ENCODE data around the gene ZDHHC17. TPM values are rescaled to one million over a fixed set of nuclear protein-coding genes. Genes with fewer than 3 reads are reported as not detected.
A peak's percentile ranks its signal among the peaks of the same experiment; 100 is the strongest.
"Not testable (repeated sequence)": the region's sequence is repeated elsewhere in the genome, so short reads cannot be mapped to it uniquely, and the experiment has no call there.

Gene ZDHHC17, protein sequence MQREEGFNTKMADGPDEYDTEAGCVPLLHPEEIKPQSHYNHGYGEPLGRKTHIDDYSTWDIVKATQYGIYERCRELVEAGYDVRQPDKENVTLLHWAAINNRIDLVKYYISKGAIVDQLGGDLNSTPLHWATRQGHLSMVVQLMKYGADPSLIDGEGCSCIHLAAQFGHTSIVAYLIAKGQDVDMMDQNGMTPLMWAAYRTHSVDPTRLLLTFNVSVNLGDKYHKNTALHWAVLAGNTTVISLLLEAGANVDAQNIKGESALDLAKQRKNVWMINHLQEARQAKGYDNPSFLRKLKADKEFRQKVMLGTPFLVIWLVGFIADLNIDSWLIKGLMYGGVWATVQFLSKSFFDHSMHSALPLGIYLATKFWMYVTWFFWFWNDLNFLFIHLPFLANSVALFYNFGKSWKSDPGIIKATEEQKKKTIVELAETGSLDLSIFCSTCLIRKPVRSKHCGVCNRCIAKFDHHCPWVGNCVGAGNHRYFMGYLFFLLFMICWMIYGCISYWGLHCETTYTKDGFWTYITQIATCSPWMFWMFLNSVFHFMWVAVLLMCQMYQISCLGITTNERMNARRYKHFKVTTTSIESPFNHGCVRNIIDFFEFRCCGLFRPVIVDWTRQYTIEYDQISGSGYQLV
- total RNA-seq = 10 to 100 TPM; 31.7 to 37.4 TPM

DNA sequence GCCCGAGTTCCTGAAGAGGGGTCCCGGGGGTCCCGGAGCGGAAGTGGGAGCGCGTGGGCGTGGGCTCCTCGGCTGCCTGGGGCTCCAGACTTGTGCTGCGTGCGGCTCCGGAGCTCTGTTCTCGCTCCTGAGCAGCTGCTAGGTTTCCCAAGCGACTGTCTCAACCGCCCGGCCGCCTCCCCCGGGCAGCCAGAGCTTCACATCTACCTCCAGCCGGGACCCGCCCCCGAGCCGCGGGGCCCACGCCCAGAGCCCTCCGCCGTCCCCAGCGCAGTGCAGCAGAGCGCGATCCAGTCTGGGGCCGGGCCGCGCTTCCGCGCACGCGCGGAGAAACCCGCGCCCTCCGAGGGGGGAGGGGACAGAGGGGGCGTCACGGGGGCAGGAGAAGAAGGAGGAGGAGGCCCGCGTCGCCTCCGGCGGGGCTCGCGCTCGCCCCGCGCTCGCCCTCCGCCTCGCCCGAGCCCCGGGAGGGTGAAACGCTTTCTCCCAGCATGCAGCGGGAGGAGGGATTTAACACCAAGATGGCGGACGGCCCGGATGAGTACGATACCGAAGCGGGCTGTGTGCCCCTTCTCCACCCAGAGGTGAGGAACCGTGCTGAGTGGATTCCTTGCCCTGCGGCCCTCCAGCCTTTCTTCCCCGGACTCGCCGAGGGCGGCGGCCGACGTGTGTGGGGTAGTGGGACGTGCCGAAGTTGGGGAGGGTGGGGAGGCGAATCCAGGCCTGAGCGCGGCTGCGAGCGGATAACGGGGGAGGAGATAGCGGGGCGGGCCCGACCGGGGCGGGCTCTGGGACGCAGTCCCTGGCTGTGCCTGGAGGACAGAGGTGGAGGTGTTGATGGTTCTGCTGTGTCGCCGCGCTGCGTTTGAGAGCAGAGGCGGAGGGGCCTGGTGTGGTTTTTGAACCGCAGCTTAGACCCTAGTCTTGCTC lies at the start of gene ZDHHC17:
TSS of gene ZDHHC17 (plus strand) at position 370 of the 930 bp plus-strand sequence. CDS start at position 492, 122 bp downstream.
- Mint-ChIP-seq H3K27me3 (peaks cover 7% of the 10 kb centered on the region), H3K4me1 (peaks cover 21% of the 10 kb centered on the region), H3K27ac (peak within 1 kb of the TSS; percentile 97), H3K36me3 (no peaks in the 10 kb centered on the region), H3K4me3 (peak within 1 kb of the TSS; percentile 97), H3K9me3 (no peaks in the 10 kb centered on the region)
- DNase-seq = peak; percentile 96
- ATAC-seq (ENCODE audit: low read depth) = peak; percentile 91
- POLR2A ChIA-PET = interaction anchor here (0.6 to 1.1 kb wide), 8 partner anchors 8 to 716 kb away, joined by 3 to 7 read pairs (median 3); partner anchors contain the start of gene OSBPL8

DNA sequence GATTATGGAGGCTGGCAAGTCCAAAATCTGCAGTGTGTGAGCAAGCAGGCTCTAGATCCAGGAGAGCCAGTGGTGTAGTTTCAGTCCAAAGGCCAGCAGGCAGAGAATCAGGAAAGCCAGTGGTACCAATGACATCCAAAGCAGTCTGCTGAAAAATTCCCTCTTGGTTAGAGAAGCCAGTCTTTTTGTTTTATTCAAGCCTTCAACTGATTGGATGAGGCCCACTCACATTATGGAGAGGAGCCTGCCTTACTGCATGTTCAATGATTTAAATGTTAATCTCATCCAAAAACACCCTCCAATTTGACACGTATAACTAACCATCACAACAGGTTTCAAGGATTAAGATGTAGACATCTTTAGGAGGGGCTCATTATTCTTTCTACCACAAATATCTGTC lies 49.5 kb upstream of the ZDHHC17 start:
- no peaks in the 10 kb centered on the region for H3K4me1 Mint-ChIP-seq
- DNase-seq (no peak), ATAC-seq (ENCODE audit: low read depth) (no peak)
- H3K9me3 Mint-ChIP-seq = no peaks in the 10 kb centered on the region
- no peak overlapping the region for H3K4me3 Mint-ChIP-seq
- H3K36me3 Mint-ChIP-seq = no peaks in the 10 kb centered on the region
- no peak overlapping the region for H3K27ac Mint-ChIP-seq
- POLR2A ChIA-PET = no interaction called here
- H3K27me3 Mint-ChIP-seq = no peaks in the 10 kb centered on the region

DNA sequence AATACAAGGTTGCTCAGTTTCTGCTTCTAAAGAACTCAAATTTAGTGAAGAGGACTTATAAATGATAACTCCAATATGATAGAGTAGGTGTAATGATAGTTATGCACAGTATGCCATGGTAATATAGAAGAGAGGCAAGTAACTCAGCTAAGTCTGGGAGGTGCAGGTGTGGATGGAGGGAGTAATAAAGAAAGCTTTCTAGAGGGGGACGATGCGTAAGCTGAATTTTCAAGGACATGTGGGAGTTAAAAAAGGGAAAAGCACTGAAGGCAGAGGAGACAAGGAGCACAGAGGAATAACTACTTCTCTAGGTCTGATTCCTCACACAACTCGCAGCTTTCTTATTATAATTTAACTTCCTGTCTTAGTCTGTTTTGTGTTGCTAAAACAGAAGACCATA lies 49.1 kb upstream of the ZDHHC17 start:
- H3K27ac Mint-ChIP-seq = no peak overlapping the region
- H3K27me3 Mint-ChIP-seq = no peaks in the 10 kb centered on the region
- POLR2A ChIA-PET = no interaction called here
- no peaks in the 10 kb centered on the region for H3K9me3 Mint-ChIP-seq
- no peak overlapping the region for H3K4me3 Mint-ChIP-seq
- H3K36me3 Mint-ChIP-seq = no peaks in the 10 kb centered on the region
- H3K4me1 Mint-ChIP-seq = no peaks in the 10 kb centered on the region
- ATAC-seq (ENCODE audit: low read depth) (no peak), DNase-seq (no peak)

DNA sequence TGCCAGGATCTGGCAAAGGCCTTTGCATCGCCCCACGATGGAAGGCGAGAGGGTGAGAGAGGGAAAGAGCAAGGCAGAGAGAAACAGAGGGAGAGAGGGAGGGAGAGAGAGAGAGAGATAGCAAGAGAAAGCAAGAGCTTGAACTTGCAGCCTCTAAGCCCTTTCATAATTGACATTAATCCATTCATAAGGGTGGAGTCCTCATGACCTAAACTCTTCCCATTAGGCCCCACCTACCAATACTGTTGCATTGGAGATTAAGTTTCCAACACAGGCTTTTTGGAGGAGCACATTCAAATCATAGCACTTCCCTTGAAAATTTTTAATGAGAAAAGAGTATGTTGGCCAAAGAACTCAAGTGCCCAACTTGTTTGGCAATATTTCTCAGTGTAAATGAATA lies 48.6 kb upstream of the ZDHHC17 start:
- DNase-seq = no peak
- Mint-ChIP-seq H3K36me3 (no peaks in the 10 kb centered on the region), H3K4me3 (no peak overlapping the region), H3K27ac (no peak overlapping the region), H3K4me1 (no peaks in the 10 kb centered on the region), H3K9me3 (no peaks in the 10 kb centered on the region), H3K27me3 (no peaks in the 10 kb centered on the region)
- POLR2A ChIA-PET = no interaction called here
- ATAC-seq (ENCODE audit: low read depth) = no peak

DNA sequence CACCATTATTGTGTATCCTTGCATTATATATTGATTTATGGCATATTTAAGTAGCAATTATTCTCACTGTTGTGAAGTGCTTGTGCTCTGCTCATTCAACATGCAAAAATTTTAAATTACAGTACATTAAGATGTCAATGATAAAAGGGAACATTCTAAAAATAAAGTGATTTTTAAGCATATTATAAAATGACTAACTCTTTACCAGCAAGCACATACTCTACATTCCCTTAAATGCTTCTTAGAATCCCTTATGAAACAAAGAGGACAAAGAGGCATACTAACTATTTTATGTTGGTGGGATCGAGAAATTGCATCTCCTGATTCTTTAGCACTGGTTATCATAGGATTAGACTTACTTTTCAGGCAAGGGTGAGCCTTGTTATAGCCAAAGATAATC lies 46.6 kb upstream of the ZDHHC17 start:
- H3K4me3 Mint-ChIP-seq = no peak overlapping the region
- no peaks in the 10 kb centered on the region for H3K9me3 Mint-ChIP-seq
- peaks cover 3% of the 10 kb centered on the region for H3K27me3 Mint-ChIP-seq
- POLR2A ChIA-PET = interaction anchor here (0.6 kb wide), 1 partner anchor 46 kb away, joined by 5 read pairs; no protein-coding TSS in a partner anchor
- ATAC-seq (ENCODE audit: low read depth) (no peak), DNase-seq (no peak)
- H3K4me1 Mint-ChIP-seq = no peaks in the 10 kb centered on the region
- H3K27ac Mint-ChIP-seq = no peak overlapping the region
- no peaks in the 10 kb centered on the region for H3K36me3 Mint-ChIP-seq

DNA sequence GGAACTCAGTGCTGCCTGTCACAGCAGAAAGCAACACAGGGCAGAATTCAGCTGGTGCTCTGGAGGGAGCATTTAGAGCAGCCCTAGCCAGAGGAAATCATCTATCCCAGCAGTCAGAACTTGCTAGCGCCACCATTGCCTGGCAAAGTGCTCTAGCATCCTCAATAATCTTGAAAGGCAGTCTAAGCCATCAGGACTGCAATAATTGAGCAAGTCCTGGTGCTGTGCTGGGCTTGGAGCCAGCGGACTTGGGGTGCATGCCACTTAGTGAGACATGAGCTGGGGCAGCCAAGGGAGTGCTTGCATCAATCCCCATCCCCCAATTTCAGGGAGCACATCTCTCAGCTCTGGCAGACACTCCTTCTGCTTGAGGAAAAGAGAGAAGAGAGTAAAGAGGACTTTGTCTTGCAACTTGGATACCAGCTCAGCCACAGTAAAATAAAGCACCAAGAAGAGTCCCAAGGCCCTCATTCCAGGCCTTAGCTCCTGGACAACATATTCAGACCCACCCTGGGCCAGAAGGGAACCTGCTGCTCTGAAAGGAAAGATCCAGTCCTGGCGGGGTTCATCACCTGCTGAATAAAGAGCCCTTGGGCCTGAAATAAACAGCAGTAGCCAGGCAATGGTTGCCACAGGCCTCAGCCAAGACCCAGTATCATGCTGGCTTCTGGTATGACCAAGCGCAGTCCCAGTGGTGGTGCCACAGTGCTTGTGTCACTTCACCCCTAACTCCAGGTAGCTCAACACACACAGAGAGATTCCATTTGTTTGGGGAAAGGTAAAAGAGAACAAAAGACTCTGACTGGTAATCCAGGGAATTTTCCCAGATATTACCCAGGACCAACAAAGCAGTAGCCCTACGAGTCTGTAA lies 44.5 kb upstream of the ZDHHC17 start:
- no peak for ATAC-seq (ENCODE audit: low read depth)
- Mint-ChIP-seq H3K27me3 (peaks cover 3% of the 10 kb centered on the region), H3K27ac (no peak overlapping the region), H3K4me3 (no peak overlapping the region), H3K4me1 (no peaks in the 10 kb centered on the region), H3K36me3 (no peaks in the 10 kb centered on the region), H3K9me3 (no peaks in the 10 kb centered on the region)
- DNase-seq = no peak
- POLR2A ChIA-PET = no interaction called here

DNA sequence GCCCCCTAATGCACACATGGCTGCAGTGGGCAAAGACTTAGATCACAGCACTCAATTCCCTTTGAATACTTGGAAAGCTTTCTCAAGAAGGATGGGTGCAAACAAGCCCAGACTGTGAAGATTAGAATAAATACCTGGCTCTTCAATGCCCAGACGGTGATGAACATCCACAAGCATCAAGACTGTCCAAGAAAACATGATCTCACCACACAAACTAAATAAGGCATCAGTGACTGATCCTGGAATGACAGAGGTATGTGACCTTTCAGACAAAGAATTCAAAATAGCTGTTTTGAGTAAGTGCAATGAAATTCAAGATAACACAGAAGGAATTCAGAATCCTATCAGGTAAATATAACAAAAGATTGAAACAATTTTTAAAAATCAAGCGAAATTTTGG lies 43.8 kb upstream of the ZDHHC17 start:
- no peak for DNase-seq
- H3K9me3 Mint-ChIP-seq = no peaks in the 10 kb centered on the region
- POLR2A ChIA-PET = no interaction called here

DNA sequence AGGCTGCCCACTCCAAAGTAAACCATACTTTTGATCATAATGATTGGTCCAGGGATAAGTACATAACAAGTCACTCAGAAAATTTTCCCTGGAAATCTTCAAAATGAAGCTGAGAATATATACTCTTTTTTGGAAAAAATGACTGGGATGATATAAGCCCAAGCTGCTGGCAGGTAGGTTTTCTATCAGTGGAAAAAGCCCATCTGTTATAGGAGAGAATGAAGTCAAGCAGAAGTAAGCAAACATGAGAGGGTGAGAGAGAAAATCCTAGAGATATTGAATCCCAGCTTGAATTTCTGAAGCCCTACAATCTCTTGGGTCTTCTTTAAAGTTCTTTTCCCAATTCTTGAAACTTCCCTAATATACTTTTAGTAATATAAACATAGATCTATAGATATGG lies 37.3 kb upstream of the ZDHHC17 start:
- POLR2A ChIA-PET = no interaction called here
- Mint-ChIP-seq H3K27me3 (peaks cover 2% of the 10 kb centered on the region), H3K4me1 (no peaks in the 10 kb centered on the region), H3K27ac (no peak overlapping the region), H3K4me3 (no peak overlapping the region), H3K9me3 (no peaks in the 10 kb centered on the region), H3K36me3 (no peaks in the 10 kb centered on the region)
- DNase-seq (no peak), ATAC-seq (ENCODE audit: low read depth) (no peak)

More for the DNA sequence above, 43.8 kb upstream of the ZDHHC17 start:
- Mint-ChIP-seq H3K27me3 (peaks cover 3% of the 10 kb centered on the region), H3K27ac (no peak overlapping the region), H3K4me3 (no peak overlapping the region), H3K4me1 (no peaks in the 10 kb centered on the region), H3K36me3 (no peaks in the 10 kb centered on the region)
- ATAC-seq (ENCODE audit: low read depth) = no peak

DNA sequence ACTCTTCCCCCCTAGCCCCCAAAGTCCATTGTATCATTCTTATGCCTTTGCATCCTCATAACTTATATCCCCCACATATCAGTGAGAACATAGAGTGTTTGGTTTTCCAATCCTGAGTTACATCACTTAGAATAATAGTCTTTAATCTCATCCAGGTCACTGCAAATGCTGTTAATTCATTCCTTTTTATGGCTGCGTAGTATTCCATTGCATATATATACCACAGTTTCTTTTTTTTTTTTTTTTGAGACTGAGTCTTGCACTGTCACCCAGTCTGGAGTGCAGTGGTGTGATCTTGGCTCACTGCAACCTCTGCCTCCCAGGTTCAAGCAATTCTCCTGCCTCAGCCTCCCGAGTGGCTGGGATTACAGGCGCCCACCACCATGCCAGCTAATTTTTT lies 31.7 kb upstream of the ZDHHC17 start:
- POLR2A ChIA-PET; H3K36me3 Mint-ChIP-seq; ATAC-seq (ENCODE audit: low read depth); DNase-seq; H3K4me1 Mint-ChIP-seq; H3K27ac Mint-ChIP-seq; H3K4me3 Mint-ChIP-seq; H3K27me3 Mint-ChIP-seq: not testable (repeated sequence)
- peaks cover 13% of the 10 kb centered on the region for H3K9me3 Mint-ChIP-seq

DNA sequence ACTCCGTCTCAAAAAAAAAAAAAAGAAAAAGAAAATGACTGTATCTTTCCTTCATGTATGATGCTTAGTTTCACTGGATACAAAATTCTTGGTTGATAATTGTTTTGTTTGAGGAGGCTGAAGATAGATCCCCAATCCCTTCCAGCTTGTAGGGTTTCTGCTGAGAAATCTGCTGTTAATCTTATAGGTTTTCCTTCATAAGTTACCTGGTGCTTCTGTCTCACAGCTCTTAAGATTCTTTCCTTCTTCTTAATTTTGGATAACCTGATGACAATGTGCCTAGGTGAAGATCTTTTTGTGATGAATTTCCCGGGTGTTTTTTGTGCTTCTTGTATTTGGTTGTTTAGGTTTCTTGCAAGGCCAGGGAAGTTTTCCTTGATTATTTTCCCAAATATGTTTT lies 26.2 kb upstream of the ZDHHC17 start:
- H3K36me3 Mint-ChIP-seq; H3K27me3 Mint-ChIP-seq; POLR2A ChIA-PET; H3K4me1 Mint-ChIP-seq; DNase-seq; H3K27ac Mint-ChIP-seq; ATAC-seq (ENCODE audit: low read depth); H3K4me3 Mint-ChIP-seq: not testable (repeated sequence)
- H3K9me3 Mint-ChIP-seq = peaks cover 23% of the 10 kb centered on the region

DNA sequence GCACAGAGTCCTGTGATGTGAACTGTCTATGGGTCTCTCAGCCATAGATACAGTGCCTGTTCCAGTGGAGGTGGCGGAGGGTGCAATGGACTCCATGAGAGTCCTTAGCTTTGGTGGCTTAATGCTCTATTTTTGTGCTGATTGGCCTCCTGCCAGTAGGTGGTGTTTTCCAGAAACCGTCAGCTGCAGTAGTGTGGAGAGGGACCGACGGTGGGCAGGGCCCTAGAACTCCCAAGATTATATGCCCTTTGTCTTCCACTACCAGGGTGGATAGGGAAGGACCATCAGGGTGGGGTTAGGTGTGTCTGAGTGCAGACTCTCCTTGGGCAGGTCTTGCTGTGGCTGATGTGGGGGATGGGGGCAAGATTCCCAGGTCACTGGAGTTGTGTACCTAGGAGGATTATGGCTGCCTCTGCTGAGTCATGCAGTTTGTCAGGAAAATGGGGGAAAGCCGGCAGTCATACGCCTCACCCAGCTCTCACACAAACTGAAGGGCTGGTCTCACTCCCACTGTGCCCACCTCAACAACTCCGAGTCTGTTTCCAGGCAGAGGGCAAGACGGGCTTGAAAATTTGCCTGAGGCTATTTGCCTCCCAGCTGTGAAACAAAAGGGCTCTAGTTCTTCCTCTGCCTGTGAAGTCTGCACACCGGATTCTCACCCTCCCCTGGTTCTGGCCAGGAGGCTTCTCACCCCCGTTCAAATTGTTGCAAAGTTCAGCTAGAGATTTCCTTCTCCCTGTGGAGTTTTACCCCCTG lies 24.9 kb upstream of the ZDHHC17 start:
- ATAC-seq (ENCODE audit: low read depth) (no peak), DNase-seq (no peak)
- Mint-ChIP-seq H3K9me3 (peaks cover 22% of the 10 kb centered on the region), H3K4me3 (no peak overlapping the region), H3K27me3 (peaks cover 6% of the 10 kb centered on the region), H3K36me3 (no peaks in the 10 kb centered on the region), H3K4me1 (peaks cover 2% of the 10 kb centered on the region), H3K27ac (no peak overlapping the region)
- POLR2A ChIA-PET = no interaction called here

DNA sequence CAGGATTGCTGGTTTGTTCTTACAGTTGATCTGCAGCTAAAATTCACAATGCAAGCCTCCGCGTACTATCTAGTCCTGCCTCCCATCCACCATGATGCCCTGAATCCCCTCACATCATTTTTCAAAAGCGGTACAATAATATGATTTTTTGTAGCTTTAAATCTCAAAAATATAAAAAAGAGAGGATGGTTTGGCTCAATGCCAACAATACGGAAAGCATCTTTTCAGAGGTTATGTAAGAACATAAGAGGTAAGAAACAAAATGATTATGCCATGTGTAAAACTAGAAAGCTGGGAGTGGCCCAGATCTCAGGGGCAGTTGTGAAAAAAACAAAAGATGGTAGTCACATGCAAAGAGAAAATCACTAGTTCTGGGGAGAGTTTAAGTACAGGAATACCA lies 24.0 kb upstream of the ZDHHC17 start:
- POLR2A ChIA-PET = no interaction called here
- no peak for ATAC-seq (ENCODE audit: low read depth)
- peaks cover 2% of the 10 kb centered on the region for H3K4me1 Mint-ChIP-seq

More for the DNA sequence above, 24.0 kb upstream of the ZDHHC17 start:
- Mint-ChIP-seq H3K9me3 (peaks cover 16% of the 10 kb centered on the region), H3K27ac (no peak overlapping the region), H3K4me3 (no peak overlapping the region), H3K27me3 (peaks cover 8% of the 10 kb centered on the region), H3K36me3 (no peaks in the 10 kb centered on the region)
- DNase-seq = no peak

Data from activated naive CD8-positive, alpha-beta T cell treated with anti-CD3 and anti-CD28 coated beads, Interleukin-2, amount 10 ng/mL, durations not matched to agents 7 days and 5 days (primary cell).